ENCODE data around the gene RMI2.
A peak's percentile ranks its signal among the peaks of the same experiment; 100 is the strongest.

The RMI2 gene

DNA sequence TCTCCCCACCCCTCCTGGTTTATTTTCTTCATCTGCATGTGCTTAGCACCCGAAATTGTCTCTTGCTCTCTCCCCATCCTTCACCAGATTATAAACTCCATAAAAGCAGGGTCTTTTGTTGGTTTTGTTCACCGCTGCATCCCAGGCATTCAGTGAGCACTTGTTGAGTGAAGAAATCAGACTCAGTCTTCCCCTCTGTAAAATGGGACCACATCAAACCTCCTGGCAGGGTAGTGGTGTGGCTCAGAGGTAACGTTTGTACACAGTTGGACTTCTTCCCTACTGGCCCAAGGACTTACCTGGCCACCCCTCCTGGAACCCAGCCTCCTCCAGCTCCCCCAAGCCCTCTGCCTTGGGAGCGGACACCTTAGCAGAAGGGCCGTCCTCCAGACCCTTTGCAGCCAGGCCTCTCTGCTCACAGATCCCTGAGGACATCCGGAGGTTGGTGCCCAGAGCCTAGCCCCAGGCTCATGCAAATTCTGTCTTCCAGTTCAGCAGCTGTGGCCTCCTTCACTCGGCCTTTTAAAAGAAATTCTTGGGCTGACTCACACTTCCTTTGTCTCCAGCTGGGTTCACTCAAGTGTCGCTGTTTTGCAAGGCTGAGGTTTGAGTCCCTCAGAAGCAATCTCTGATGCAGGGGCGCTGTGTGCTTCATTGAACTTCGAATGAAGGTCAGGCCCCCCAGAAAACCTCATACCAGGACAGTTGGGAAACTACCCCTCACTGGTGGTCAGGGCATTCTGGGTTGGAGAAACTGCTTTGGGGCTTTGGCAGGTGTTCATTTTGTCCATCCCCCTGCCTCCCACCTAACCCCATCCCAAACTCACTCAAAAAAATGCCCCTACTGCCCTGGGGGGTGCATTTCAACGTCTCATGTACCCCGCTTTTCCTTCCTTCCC, 16.8 kb upstream of the RMI2 start:
- peak; percentile 95 for DNase-seq (ENCODE audit: low spot score)

DNA sequence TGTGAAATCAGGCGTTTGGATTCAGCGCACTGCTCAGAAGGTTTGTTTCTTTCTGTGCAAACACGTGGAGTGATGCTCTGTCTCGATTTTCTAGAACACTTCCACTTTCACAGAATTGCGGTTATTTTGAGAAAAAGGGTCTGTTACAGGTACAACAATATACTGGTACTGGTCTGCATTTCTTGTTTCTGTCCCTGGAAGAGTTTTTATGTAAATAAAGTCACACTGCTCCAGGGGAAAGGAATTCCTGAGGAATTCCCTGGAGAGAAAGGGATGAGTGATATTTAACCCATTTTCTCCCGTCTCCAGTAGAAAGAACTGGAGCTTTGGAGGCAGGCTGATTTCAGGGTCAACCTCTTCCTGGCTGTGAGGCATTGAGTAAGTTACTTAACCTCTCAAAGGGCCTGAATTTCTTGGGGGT, 16.2 kb upstream of the RMI2 start:
- peak; percentile 80 for DNase-seq (ENCODE audit: low spot score)

GRCh38 chr16:11329891-11330290, 15.4 kb upstream of the RMI2 start:
- no peak for DNase-seq (ENCODE audit: low spot score)

GRCh38 chr16:11330526-11331237, 14.6 kb upstream of the RMI2 start:
- DNase-seq (ENCODE audit: low spot score), result no peak

DNA sequence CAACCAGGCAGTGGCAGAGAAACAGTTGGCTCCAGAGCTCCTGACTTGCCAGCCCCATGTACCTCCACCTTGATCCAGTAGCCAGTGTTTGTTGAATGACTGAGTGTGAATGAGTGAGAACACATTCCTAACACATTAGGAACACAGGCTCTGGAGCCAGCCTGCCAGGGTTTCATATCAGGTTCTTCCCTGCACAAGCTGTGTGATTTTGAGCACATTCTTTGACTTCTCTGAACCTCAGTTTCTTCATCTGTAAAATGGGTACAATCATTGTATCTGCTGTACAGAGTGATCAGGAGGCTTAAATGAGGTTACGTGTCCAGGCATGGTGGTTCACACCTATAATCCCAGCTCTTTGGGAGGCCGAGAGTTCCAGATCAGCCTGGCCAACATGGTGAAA, 13.3 kb upstream of the RMI2 start:
- DNase-seq (ENCODE audit: low spot score), result no peak

- no peak for DNase-seq (ENCODE audit: low spot score)
Observed at GRCh38 chr16:11333010-11333409, 12.2 kb upstream of the RMI2 start.

GRCh38 chr16:11333702-11334101, 11.6 kb upstream of the RMI2 start:
- no peak for DNase-seq (ENCODE audit: low spot score)

- no peak for DNase-seq (ENCODE audit: low spot score)
Observed at GRCh38 chr16:11334831-11335404, 10.3 kb upstream of the RMI2 start.

DNA sequence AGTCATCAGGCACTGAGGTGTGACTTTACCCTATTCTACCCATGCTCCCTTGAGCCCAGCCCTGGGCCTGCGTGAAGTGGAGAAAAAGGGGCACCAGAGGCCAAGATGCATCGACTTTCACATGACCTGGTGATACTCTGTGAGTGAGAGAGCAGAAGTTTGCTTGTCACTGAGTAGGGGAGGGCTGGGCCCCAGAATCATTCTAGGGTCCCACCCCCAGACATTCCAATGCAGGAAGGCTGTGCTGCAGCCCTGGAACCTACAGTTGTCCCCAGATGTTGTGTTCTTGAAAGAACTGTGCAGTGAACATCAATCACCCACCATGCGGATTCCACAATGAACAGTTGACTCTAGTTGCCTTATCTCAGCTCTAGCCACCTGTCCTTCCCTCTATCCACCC, 6.2 kb upstream of the RMI2 start:
- no peak for DNase-seq (ENCODE audit: low spot score)

DNA sequence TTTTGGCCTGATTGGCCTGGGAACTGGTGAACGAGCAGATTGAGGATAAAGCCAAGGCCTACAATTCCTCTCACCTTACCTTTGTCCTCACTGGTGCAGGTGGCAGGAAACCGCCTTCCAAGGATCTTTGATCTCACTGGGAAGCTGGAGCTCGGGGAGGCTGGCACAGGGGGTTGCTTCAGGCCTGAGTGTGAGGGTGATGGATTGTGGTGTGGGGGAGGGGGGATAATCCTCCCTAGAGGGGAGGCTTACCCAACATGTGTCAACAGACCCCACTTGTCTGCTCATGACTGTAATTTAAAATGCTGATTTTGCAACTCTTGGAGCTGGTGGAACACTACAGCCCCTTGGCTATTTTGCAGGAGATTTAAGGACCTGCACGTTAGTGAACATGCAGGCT, 4.5 kb upstream of the RMI2 start:
- DNase-seq (ENCODE audit: low spot score), result no peak

DNA sequence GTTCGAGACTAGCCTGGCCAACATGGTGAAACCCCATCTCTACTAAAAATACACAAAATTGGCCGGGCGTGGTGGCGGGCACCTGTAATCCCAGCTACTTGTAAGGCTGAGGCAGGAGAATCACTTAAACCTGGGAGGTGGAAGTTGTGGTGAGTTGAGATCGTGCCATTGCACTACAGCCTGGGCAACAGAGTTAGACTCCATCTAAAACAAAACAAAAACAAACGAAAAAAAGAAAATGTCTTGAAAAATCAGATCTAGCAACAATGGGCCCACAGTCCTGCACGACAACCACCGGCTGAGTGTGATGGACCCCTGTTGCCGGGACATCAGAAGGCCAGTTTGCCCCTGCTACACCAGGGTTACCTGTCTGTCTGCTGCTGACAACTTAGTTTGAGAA, 3.9 kb upstream of the RMI2 start:
- no peak for DNase-seq (ENCODE audit: low spot score)

DNA sequence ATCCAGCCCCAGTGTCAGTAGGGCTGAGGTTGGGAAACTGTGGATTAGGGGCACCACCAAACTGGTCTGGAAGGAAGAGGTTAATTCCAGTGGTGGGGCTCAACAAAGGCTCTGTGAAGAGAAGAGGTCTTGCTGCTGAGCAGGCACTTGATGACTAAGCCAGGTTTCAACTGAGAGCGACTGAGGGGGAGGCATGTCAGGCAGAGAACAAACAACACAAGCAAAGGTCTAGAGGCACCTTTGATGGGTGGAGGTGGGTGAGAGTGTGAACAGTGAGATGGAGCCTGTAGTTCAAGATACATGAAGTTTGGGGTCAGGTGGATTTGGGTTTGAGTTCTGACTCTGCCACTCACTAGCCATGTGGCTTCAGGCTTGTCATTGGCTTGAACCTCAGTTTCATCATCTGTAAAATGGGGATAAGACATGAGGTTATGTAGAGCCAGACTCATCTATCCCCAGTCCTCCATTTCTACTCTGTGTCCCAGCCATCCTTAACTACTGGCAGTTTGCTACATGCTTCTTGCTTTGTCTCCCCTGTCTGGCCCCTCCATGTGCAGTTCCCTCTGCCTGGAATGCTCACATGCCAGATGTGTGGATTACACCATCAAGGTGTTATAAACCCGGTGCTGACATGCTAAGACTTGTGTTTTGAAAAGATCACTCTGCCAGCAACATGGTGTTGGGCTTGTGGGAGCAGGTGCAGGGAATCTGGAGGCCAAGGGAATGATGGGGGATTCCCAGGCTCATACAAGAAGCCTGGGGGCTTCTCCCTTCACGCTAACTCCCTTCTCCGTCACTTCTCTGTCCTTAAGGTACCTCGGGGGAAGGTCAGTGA, 3.0 kb upstream of the RMI2 start:
- no peak for DNase-seq (ENCODE audit: low spot score)

DNA sequence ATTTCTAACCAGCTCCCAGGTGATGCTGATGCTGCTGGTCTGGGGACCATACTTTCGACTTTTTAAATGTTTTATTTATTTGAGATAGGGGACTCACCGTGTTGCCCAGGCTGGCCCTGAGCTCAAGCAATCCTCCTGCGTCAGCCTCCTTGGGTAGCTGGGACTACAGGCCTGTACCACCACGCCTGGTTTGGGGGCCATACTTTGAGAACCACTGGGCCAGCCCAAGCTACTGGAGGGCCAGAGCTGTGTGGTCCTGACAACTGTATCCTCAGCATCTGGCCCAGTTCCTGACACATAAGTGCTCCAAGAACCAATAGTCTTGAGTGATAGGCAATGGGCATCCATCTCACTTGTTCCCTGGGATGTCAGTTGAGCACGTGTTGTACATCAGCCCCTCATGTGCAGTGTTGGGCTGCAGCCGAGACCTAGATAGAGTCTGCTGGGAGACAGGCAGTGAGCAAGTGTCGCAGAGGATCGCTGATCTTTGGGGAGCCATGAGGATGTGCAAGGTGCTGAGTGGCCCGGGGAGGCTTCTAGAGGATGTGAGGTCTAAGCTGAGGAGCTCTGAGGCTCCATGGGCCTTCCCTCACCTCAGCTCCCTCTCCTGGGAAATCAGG, 1.6 kb downstream of the RMI2 start:
- no peak for DNase-seq (ENCODE audit: low spot score)

GRCh38 chr16:11347831-11348230, 2.6 kb downstream of the RMI2 start:
- no peak for DNase-seq (ENCODE audit: low spot score)

- no peak for DNase-seq (ENCODE audit: low spot score)
Observed at GRCh38 chr16:11348737-11349598, 3.7 kb downstream of the RMI2 start.

DNA sequence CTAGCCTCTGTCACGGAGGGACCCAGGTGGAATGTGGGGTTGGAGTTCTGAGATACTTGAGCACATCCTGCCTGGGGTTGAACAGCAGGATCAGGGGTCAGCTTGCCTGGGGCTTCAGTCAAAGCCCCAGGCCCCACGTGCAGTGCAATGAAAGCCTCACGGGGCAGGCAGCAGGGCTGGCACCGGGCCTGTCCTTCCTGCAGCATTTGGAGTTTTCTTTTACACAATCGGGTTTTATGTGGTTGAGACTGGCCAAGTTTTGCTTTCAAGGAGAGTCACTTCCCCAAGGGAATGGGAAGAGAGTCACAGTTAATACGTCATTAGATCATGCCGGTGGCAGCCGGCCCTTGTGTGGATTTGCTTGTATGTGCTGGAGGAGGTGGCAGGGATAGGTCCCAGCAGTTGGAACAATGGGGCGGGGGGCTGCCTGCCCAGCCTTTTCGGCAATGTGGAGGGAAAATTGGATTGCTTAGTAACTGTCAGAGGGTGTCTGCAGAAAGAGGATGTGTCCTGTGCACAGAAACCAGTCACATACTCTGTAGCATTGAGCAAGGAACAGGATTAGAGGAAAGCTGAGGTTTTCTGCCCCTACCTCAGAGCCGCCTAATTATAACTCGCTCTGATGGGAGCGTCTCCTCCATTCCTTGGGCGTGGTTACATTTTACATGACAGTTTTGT, 4.5 kb downstream of the RMI2 start:
- DNase-seq (ENCODE audit: low spot score), result peak; percentile 77

- DNase-seq (ENCODE audit: low spot score), result no peak
Observed at GRCh38 chr16:11350519-11350918, 5.3 kb downstream of the RMI2 start.

- DNase-seq (ENCODE audit: low spot score), result peak; percentile 74
Observed at GRCh38 chr16:11350921-11351335, 5.7 kb downstream of the RMI2 start.

DNA sequence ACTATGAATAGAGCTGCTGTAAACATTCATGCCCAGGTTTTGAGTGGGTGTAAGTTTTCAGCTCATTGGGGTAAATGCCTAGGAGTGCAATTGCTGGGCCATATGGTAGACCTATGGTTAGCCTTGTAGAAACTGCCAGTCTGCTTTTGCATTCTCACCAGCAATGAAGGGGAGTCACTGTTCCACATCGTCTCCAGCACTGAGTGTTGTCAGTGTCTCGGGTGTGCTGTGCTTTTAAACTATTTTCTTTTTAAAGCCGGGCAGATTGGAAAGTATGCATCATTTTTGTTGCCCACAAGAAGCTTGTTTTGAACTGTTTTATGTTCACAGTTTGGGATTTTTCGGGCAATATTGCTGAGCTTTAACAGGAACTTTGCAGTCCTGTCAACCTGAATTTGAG, 7.9 kb downstream of the RMI2 start:
- DNase-seq (ENCODE audit: low spot score), result no peak

DNA sequence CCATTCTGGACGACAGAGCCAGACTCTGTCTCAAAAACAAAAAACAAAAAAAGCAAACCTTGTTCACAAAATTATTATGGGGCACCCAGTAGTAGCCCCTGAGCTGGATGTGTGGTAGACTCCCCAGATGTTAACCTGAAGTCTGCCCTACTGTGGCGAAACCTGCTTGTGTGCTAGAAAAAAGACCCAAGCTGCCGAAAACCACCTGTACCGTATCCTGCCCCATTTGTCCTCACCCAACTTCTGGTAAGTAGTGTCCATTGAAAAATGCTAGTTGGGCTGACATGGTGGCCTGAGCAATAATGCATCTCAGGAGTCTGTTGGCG, 9.1 kb downstream of the RMI2 start:
- no peak for DNase-seq (ENCODE audit: low spot score)
